Measurements from ENCODE around the gene FXYD1.

DNA sequence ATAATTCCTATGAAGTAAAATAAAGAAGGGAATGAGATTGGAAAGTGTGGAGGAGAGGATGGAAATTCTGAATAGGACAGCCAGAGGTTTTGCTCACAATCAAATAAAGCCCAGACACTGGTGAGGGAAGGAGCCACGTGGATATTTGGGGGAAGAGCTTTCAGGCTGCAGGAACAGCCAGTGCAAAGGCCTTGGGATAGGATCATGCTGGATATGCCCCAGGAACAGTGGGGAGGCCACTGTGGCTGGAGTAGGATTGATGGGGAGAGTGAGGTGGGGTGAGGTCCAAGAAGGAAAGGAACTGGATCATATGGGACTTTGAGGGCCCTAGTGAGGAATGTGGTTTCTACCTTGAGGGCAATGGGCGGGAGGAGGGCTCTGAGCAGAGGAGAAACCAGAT is 11.8 kb downstream of the FXYD1 start:
- TF ChIP-seq GATA3 (IDR thresholded peaks at IDR 0.05; ENCODE audit: low read depth, low read length) = no peak
- TF ChIP-seq GATA2 (IDR thresholded peaks at IDR 0.05; ENCODE audit: low read depth, low read length) = no peak
